HCT116 (cell line): ENCODE data around the gene CEBPB. TPM values are rescaled to one million over a fixed set of nuclear protein-coding genes. Genes with fewer than 3 reads are reported as not detected.

Experiments used
- ATAC-seq: fragments of 200-7000 bp; cut with Tn5 transposase; 2 replicates; pipeline ENCODE4 v1.9.1; 2020; ENCODE audit warnings: mild to moderate bottlenecking, moderate library complexity
- BruUV-seq: library from RNA; stranded (reverse); fragments of 400-500 nt; replicated peaks from 2 replicates; lab custom pipeline; 2021; lab: Mats Ljungman, UMichigan
- CTCF ChIA-PET: fragments of 300-600 bp; sonication (Branson Sonifier 250); formaldehyde crosslinking; loops from one replicate; lab custom pipeline; 2021; ENCODE audit warnings: antibody characterized with exemption; lab: Charles Lee
- POLR2A ChIA-PET: fragments of 300-600, 350-600 bp; sonication (Branson Sonifier 250); formaldehyde crosslinking; loops from one replicate; lab custom pipeline; 2021; ENCODE audit warnings: antibody characterized with exemption; lab: Charles Lee
- RAD21 ChIA-PET, 2 experiments: fragments of 300-600 bp; sonication (Branson Sonifier 250); formaldehyde crosslinking; loops; one replicate each; lab custom pipeline; 2023; ENCODE audit warnings: low total read pairs in 2 of 2; ENCODE audit not compliant: uncharacterized antibody in 2 of 2, unreplicated experiment in 2 of 2, low non-redundant PET in 1 of 2; lab: Charles Lee
- DNase-seq: peaks from one replicate; pipeline ENCODE4 v3.0.0-alpha.2; 2010; ENCODE audit warnings: low read depth, low spot score
- H2AFZ ChIP-seq: fragments of 200-600 bp; shearing (Covaris generic), sonication (generic); 2 replicates; pipeline ENCODE4 v1.6.1; 2017; ENCODE audit warnings: low read depth, mixed run types, mixed read lengths, antibody characterized with exemption, low read length; ENCODE audit not compliant: poor library complexity, severe bottlenecking
- H3K27ac ChIP-seq: 2 replicates; pipeline ENCODE4 v1.5.1; 2012; ENCODE audit warnings: low read depth, low read length
- H3K27me3 ChIP-seq: fragments of 200-600 bp; sonication (generic); 2 replicates; pipeline ENCODE4 v1.6.1; 2016; ENCODE audit warnings: mixed run types, low read length, mixed read lengths; ENCODE audit not compliant: insufficient read depth
- H3K36me3 ChIP-seq, 2 experiments: fragments of 200-500 bp in 1 of 2; fragments of 200-600 bp in 1 of 2; sonication (Bioruptor generic) in 1 of 2; sonication (generic) in 1 of 2; 2 replicates each; pipeline versions ENCODE4 v1.5.1 to v1.6.1; 2014 to 2016; ENCODE audit warnings: low read length in 2 of 2, inconsistent platforms in 1 of 2, mixed read lengths in 1 of 2, mixed run types in 1 of 2; ENCODE audit not compliant: insufficient read depth in 2 of 2, control insufficient read depth in 1 of 2
- H3K4me1 ChIP-seq, 2 experiments: fragments of 200-600 bp in 1 of 2; sonication (generic) in 1 of 2; 2 replicates each; pipeline versions ENCODE4 v1.5.1 to v1.6.1; 2012 to 2017; ENCODE audit warnings: low read length in 2 of 2, inconsistent platforms in 1 of 2, mild to moderate bottlenecking in 1 of 2, mixed read lengths in 1 of 2, mixed run types in 1 of 2, moderate library complexity in 1 of 2; ENCODE audit not compliant: insufficient read depth in 2 of 2, control insufficient read depth in 1 of 2
- H3K4me2 ChIP-seq: fragments of 200-600 bp; sonication (generic); 2 replicates; pipeline ENCODE4 v1.6.1; 2017; ENCODE audit warnings: mixed run types, low read length, mixed read lengths
- H3K4me3 ChIP-seq, 2 experiments: fragments of 200-600 bp in 1 of 2; sonication (generic) in 1 of 2; replicated peaks in 1 of 2; 2 replicates each; pipeline ENCODE4 v1.5.1; 2011 to 2016; ENCODE audit warnings: low read length in 2 of 2, control low read depth in 1 of 2, low read depth in 1 of 2, mild to moderate bottlenecking in 1 of 2, mixed read lengths in 1 of 2, mixed run types in 1 of 2
- H3K79me2 ChIP-seq: fragments of 200-600 bp; sonication (generic); 2 replicates; pipeline ENCODE4 v1.6.1; 2017; ENCODE audit warnings: mild to moderate bottlenecking, mixed run types, low read length, moderate library complexity, mixed read lengths; ENCODE audit not compliant: insufficient read depth
- H3K9ac ChIP-seq: fragments of 200-600 bp; sonication (generic); 2 replicates; pipeline ENCODE4 v1.6.1; 2016; ENCODE audit warnings: low read length, mixed read lengths
- H3K9me2 ChIP-seq: fragments of 200-600 bp; sonication (generic), shearing (Covaris generic); 2 replicates; pipeline ENCODE4 v1.6.1; 2017; ENCODE audit warnings: mixed run types, mild to moderate bottlenecking, moderate library complexity; ENCODE audit not compliant: insufficient read depth
- H3K9me3 ChIP-seq, 2 experiments: fragments of 200-500 bp in 1 of 2; fragments of 200-600 bp in 1 of 2; sonication (Bioruptor generic) in 1 of 2; sonication (generic) in 1 of 2; 2 replicates each; pipeline ENCODE4 v1.6.1; 2014 to 2017; ENCODE audit warnings: low read length in 2 of 2, mixed read lengths in 2 of 2, inconsistent platforms in 1 of 2, low read depth in 1 of 2, mild to moderate bottlenecking in 1 of 2, mixed run types in 1 of 2, moderate library complexity in 1 of 2; ENCODE audit not compliant: control insufficient read depth in 1 of 2, insufficient read depth in 1 of 2
- H4K20me1 ChIP-seq: fragments of 200-600 bp; sonication (generic), shearing (Covaris generic); 2 replicates; pipeline ENCODE4 v1.6.1; 2017; ENCODE audit warnings: mixed run types, mild to moderate bottlenecking, moderate library complexity; ENCODE audit not compliant: insufficient read depth
- MAX ChIP-seq: IDR thresholded peaks from 2 replicates; pipeline ENCODE4 v1.6.1; 2012
- RAD21 ChIP-seq: IDR thresholded peaks from 2 replicates; pipeline ENCODE4 v1.6.1; 2012; ENCODE audit warnings: low read depth, mild to moderate bottlenecking
- intact Hi-C: fragments of 100-400 bp; cut with micrococcal nuclease; formaldehyde crosslinking; loops from 2 replicates; pipeline ENCODE4 v1.10.0; 2022
- total RNA-seq: library from RNA; stranded (reverse); gene quantifications from one replicate; pipeline ENCODE4 v1.2.1, GENCODE V29; 2021; ENCODE audit not compliant: unreplicated experiment
- TF ChIP-seq, protein P1 (sequence below): IDR thresholded peaks from 2 replicates; pipeline ENCODE4 v1.6.1; 2011; ENCODE audit warnings: mild to moderate bottlenecking, low read length, moderate library complexity; ENCODE audit not compliant: insufficient replicate concordance; ENCODE audit errors: extremely low read depth

CEBPB gene
- total RNA-seq, 1 experiment from 2014 or later, result 113 TPM

- ChIA-PET RAD21 (interaction anchor here in 1 of 2 experiments (0.8 kb wide), 1 partner anchor 275 kb away, joined by 3 read pairs; no protein-coding TSS in a partner anchor), POLR2A (interaction anchor here (1.3 kb wide), 1 partner anchor 301 kb away, joined by 3 read pairs; no protein-coding TSS in a partner anchor), CTCF (interaction anchor here (1.3 to 6.8 kb wide), 4 partner anchors 10 to 279 kb away, joined by 3 to 61 read pairs (median 4); no protein-coding TSS in a partner anchor)
- H3K36me3 ChIP-seq, result peaks cover 0 to 4% of the 10 kb centered on the region in 2 experiments; a peak in 1 of 4 replicates
- H3K9me2 ChIP-seq, result no peaks in the 10 kb centered on the region
- TF ChIP-seq, protein P1, sequence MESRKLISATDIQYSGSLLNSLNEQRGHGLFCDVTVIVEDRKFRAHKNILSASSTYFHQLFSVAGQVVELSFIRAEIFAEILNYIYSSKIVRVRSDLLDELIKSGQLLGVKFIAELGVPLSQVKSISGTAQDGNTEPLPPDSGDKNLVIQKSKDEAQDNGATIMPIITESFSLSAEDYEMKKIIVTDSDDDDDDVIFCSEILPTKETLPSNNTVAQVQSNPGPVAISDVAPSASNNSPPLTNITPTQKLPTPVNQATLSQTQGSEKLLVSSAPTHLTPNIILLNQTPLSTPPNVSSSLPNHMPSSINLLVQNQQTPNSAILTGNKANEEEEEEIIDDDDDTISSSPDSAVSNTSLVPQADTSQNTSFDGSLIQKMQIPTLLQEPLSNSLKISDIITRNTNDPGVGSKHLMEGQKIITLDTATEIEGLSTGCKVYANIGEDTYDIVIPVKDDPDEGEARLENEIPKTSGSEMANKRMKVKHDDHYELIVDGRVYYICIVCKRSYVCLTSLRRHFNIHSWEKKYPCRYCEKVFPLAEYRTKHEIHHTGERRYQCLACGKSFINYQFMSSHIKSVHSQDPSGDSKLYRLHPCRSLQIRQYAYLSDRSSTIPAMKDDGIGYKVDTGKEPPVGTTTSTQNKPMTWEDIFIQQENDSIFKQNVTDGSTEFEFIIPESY, result no peak
- TF ChIP-seq RAD21, result no peak
- TF ChIP-seq MAX, result no peak
- no peak for DNase-seq
- peaks cover 38 to 57% of the 10 kb centered on the region in 2 experiments for H3K4me1 ChIP-seq
- H3K9me3 ChIP-seq, result no peaks in the 10 kb centered on the region
- H3K4me3 ChIP-seq, result no peak overlapping the region
- H4K20me1 ChIP-seq, result peaks cover 7% of the 10 kb centered on the region; the same call in 1 of the 2 replicates
- no peak overlapping the region for H3K9ac ChIP-seq
- BruUV-seq, result no TSS peak
- H3K79me2 ChIP-seq, result peaks cover 26% of the 10 kb centered on the region
- no peak for ATAC-seq
- intact Hi-C loops, result loop anchor here (5.0 kb wide), 2 partner anchors 153 to 543 kb away; partner anchors contain the start of gene PARD6B
- peak overlapping the region; percentile 12; the same call in 1 of the 2 replicates for H3K27ac ChIP-seq
- peak overlapping the region; percentile 96; the same call in 1 of the 2 replicates for H3K4me2 ChIP-seq
- H2AFZ ChIP-seq, result no peak overlapping the region
- H3K27me3 ChIP-seq, result no peaks in the 10 kb centered on the region
Observed at GRCh38 chr20:50188879-50189680, 1.6 kb upstream of the CEBPB start.
